Erythroblast (primary cell): ENCODE data around the gene UROD.

Experiments used
- DNase-seq, 2 experiments: peaks; one replicate each; lab custom pipeline; 2025; lab: John Stamatoyannopoulos, UW
- GATA1 ChIP-seq: IDR thresholded peaks from 2 replicates; pipeline ENCODE4 v1.6.1; 2011; ENCODE audit warnings: low read depth, mild to moderate bottlenecking, control low read depth, low read length, moderate library complexity
- POLR2A ChIP-seq: IDR thresholded peaks from 2 replicates; pipeline ENCODE4 v1.6.1; 2011; ENCODE audit warnings: mild to moderate bottlenecking, low read length

The UROD gene

DNA sequence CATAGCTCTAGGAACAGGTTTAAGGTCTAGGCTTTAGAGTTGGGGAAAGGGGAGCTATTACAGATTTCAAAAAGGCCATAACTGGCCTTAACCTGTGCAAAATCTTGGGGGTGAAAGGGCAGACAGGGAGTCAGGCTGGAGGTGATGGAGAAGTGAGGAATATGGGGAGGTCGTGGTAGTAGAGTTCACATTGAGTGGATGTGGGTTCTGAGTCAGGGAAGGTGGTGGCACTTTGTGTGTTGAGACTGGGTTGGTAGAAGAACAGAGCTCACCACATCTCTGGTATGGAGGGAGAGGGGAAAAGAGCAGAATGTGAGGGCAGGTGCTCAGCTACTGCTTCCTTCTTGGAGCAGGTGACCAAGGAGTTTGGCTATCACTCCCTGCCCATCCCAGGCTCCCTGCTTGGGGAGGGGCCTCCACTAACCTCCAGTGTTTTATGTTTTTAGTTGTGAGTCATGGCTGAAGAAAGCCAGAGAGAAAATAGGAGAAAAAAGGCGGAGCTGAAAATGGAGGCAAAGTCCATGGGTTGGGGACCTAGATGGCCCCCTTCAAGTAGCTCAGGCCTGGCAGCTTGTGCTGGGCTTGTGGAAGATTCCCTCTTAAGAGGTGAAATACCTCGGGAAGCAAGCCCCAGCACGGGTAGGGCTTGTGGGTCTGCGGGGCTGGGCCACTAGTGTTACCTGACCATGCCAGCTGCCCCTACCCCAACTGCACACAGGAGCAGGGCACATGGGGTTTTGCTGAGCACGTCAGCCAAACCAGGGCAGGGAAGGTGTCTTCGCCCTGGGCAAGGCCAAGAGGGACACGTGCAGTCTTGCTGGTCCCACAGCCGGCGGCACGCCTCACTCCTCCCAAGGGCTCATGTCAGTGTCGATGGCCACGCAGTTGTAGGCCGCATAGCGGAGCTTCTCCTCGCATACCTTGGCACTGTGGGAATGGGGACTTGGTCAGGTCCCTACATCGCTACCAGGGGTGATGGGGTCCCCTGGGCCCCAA is 9.1 kb upstream of the UROD start:
- TF ChIP-seq POLR2A (no peak), GATA1 (no peak)
- no peak for DNase-seq

DNA sequence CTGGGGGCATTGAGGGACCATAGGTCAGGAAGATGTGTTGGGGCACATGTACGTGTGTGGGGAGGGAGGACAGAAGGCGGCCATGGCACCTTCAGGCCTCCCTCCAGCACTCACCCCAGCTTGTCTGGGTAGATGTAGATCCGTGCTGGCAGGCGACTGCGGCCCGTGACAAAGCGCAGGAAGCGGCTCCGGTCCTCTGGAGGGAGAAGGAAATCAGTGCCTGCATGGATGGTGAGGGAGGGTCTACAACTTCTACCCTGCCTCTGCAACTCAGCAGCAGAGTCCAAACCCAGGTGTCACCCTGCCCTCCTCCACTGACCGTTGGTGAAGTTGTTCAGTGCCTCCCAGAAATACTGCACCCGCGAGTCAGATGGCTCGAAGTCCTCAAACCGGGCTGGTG is 8.3 kb upstream of the UROD start:
- TF ChIP-seq GATA1 (no peak), POLR2A (no peak)

GRCh38 chr1:45004281-45004920 is 7.7 kb upstream of the UROD start:
- DNase-seq = no peak
- TF ChIP-seq POLR2A = no peak
- TF ChIP-seq GATA1 = no peak

More for the DNA sequence above, 8.3 kb upstream of the UROD start:
- DNase-seq = no peak

- no peak for TF ChIP-seq GATA1
- no peak for TF ChIP-seq POLR2A
- DNase-seq = no peak
These were observed 6.3 kb upstream of the UROD start for GRCh38 chr1:45005761-45006160.

- DNase-seq = no peak
These were observed 4.7 kb upstream of the UROD start for GRCh38 chr1:45007311-45007710.

DNA sequence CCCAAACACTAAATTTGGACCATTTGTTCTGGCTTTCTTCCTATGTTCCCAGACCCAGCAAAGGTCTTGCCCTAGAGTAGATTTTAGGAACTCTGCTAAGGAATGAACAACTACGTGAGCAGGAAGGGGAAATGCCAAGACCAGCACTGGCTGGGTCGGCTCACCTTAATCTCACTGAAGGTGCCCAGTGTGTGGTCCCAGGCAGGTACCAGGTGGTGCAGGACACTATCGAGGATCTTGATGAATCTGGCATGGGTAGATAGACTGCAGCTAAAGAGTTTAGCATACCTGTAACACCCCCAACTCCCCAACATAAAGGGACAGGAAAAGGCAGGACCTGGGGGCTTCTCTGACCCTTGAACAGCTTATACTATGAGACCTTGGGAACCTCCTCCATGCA is 4.0 kb upstream of the UROD start:
- TF ChIP-seq POLR2A (no peak), GATA1 (no peak)

More at GRCh38 chr1:45007311-45007710, 4.7 kb upstream of the UROD start:
- TF ChIP-seq POLR2A (no peak), GATA1 (no peak)

GRCh38 chr1:45008516-45008915 is 3.5 kb upstream of the UROD start:
- TF ChIP-seq POLR2A (no peak), GATA1 (no peak)
- DNase-seq = no peak

More for the DNA sequence above, 4.0 kb upstream of the UROD start:
- no peak for DNase-seq

- DNase-seq = no peak
- TF ChIP-seq POLR2A (no peak), GATA1 (no peak)
These were observed 2.7 kb upstream of the UROD start for GRCh38 chr1:45009296-45009865.

DNA sequence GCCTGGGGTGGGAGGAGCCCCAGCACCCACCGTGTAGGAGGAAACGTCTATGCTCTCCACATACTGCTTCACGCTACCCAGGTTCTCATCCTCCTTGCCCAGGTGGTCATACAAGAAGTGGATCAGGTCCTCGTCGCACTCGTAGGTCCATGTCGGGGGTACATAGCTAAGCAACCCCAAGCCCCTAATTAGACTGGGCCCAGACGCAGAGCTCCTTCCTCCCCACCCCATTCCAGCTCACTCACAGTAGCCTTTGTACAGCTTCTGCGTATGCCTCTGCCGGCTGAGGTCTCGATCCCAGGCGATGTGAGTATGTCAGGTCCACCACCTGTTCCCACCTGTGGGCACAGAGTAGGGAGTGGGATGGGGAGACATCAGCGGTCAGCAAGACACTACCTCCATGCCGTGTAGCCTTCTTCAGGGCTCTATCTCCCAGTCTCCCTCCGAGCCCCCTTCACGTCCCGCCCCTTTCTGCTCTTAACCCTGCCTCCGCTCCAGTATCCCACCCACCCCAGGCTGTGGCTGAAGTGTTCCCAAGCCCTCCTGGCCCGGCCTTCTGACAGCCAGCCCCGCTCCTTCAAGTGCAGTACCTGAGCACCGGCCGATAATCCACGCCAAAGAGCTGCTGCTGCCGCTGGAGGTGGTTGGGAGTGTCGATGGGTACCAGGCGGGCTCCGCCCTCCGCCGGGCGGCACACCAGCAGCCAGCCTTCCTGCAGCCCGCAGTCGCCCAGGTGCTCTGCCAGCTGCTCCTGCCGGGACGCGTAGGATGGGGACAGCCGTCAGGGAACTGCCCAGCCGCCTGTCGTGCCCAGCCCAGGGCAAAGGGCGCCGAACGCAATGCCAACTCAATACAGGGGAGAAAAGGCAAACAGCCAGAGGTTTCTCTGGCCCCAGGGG is 1.8 kb upstream of the UROD start:
- TF ChIP-seq POLR2A (no peak), GATA1 (no peak)
- peak; percentile 40 to 58 for DNase-seq

DNA sequence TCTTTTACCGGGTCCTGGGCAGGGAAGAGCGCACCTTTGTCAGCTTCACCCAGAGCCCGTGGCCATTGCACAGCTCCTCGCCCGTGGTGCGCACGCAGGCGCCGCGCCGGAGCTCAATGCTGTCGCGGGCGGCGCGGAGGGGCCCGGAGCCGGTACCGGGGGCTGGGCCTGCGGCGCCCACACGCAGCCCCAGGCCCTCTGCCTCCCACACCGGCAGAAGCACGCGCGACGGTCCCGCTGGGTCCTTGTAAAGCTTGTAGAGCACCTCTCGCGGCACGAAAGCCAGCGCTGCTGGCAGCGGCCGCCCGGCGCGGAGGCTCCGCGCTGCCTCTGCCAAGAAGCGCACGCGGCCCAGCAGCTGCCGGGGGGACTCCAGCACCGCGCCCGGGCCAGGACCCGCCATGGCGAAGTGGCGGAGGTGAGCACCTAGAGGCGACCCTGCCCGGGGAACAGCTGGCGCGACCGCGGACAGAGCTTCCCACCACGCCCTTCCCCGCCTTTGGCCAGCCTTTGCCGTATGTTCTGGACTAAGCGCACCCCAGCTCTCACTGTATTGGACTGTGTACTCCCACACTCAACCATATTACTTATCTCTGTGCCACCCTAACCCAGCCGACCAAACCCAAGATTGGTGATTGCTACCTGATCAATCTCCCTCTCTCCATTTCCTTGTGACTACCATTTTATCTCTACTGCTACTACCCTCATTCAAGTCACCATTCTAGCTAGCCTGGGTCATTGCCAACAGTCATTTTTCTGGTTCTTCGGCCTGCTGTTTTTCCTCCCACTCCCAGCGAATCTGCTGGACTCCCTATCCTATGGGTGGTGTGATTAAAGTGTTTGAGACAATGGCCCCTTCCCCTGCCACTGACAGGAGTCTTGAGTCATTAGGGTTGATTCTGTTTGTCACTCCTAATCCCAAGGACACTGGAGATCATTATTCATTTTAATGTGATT is 921 bp upstream of the UROD start, which contains the start of gene HECTD3:
TSS of gene HECTD3 (minus strand) at position 470 of the 957 bp plus-strand sequence. CDS start at position 403, 67 bp downstream.
- TF ChIP-seq POLR2A = peak; percentile 50
- no peak for TF ChIP-seq GATA1
- DNase-seq = peak; percentile 90

- TF ChIP-seq GATA1 (peak; percentile 82), POLR2A (peak; percentile 81)
These were observed 705 bp downstream of the UROD start for GRCh38 chr1:45012639-45013278.

More at GRCh38 chr1:45012639-45013278, 705 bp downstream of the UROD start:
- DNase-seq = peak; percentile 99 to 100
